GM23338 (cell line): Measurements from ENCODE around the gene PALLD.

Experiments used
- CTCF ChIP-seq, 2 experiments: fragments of 200-600 bp in 1 of 2; sonication (generic) in 1 of 2; conservative IDR thresholded peaks; 2 replicates each; pipeline versions ENCODE4 v1.5.1 to v1.6.1; 2016 to 2017; ENCODE audit warnings: antibody characterized with exemption in 2 of 2, low read depth in 2 of 2, mild to moderate bottlenecking in 2 of 2, moderate library complexity in 1 of 2
- ETS1 ChIP-seq: IDR thresholded peaks from 2 replicates; pipeline ENCODE4 v1.6.1; 2016; ENCODE audit warnings: antibody characterized with exemption
- EZH2 ChIP-seq: fragments of 200-600 bp; sonication (generic); IDR thresholded peaks from one replicate; pipeline ENCODE4 v1.8.0; 2017; ENCODE audit warnings: antibody characterized with exemption, mild to moderate bottlenecking, low read depth; ENCODE audit not compliant: unreplicated experiment
- POLR2AphosphoS5 ChIP-seq: IDR thresholded peaks from 2 replicates; pipeline ENCODE4 v1.6.1; 2016; ENCODE audit warnings: antibody characterized with exemption, low read depth
- STAT1 ChIP-seq: IDR thresholded peaks from one replicate; pipeline ENCODE4 v1.6.1; 2016; ENCODE audit warnings: antibody characterized with exemption; ENCODE audit not compliant: unreplicated experiment
- TF ChIP-seq, protein P1 (sequence below): IDR thresholded peaks from one replicate; pipeline ENCODE4 v1.6.1; 2018; ENCODE audit warnings: antibody characterized with exemption; ENCODE audit not compliant: unreplicated experiment

DNA sequence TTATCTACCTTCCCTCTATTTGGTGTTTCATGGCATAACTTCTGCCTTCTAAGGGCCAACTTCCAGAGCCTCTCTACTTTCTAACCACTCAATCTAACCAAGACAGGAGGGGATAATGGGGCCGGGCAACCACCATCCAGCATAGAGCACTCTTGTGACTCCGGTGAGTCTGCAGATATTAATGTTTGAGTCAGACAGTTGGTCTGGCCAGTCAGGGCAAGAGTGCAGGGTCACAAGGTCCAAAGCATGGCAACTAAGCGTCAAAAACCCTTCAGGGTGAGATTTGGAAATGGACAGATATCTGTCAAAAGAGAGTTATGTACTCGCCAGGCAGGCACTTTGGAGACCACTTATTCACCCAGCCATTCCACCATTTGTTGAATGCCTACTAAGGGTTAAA lies 105.0 kb downstream of the PALLD start:
- TF ChIP-seq CTCF (conservative IDR thresholded peaks at IDR 0.05; ENCODE audit: low read depth in 2 of 2) (no peak), EZH2 (no peak), POLR2AphosphoS5 (no peak), STAT1 (no peak), ETS1 (no peak)
- TF ChIP-seq, protein P1, sequence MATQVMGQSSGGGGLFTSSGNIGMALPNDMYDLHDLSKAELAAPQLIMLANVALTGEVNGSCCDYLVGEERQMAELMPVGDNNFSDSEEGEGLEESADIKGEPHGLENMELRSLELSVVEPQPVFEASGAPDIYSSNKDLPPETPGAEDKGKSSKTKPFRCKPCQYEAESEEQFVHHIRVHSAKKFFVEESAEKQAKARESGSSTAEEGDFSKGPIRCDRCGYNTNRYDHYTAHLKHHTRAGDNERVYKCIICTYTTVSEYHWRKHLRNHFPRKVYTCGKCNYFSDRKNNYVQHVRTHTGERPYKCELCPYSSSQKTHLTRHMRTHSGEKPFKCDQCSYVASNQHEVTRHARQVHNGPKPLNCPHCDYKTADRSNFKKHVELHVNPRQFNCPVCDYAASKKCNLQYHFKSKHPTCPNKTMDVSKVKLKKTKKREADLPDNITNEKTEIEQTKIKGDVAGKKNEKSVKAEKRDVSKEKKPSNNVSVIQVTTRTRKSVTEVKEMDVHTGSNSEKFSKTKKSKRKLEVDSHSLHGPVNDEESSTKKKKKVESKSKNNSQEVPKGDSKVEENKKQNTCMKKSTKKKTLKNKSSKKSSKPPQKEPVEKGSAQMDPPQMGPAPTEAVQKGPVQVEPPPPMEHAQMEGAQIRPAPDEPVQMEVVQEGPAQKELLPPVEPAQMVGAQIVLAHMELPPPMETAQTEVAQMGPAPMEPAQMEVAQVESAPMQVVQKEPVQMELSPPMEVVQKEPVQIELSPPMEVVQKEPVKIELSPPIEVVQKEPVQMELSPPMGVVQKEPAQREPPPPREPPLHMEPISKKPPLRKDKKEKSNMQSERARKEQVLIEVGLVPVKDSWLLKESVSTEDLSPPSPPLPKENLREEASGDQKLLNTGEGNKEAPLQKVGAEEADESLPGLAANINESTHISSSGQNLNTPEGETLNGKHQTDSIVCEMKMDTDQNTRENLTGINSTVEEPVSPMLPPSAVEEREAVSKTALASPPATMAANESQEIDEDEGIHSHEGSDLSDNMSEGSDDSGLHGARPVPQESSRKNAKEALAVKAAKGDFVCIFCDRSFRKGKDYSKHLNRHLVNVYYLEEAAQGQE = no peak
